ENCODE measurements around the gene TSR3.
"Not testable (repeated sequence)": the region's sequence is repeated elsewhere in the genome, so short reads cannot be mapped to it uniquely, and the experiment has no call there.

TSR3 gene

GRCh38 chr16:1337486-1337885, 14.2 kb downstream of the TSR3 start:
- DNase-seq (ENCODE audit: low read depth in 2 of 2), result no peak

- no peak for DNase-seq (ENCODE audit: low read depth in 2 of 2)
Measured at GRCh38 chr16:1336619-1337018, 15.1 kb downstream of the TSR3 start.

GRCh38 chr16:1335996-1336395, 15.7 kb downstream of the TSR3 start:
- no peak for DNase-seq (ENCODE audit: low read depth in 2 of 2)

GRCh38 chr16:1335211-1335971, 16.3 kb downstream of the TSR3 start:
- no peak for DNase-seq (ENCODE audit: low read depth in 2 of 2)

- no peak for DNase-seq (ENCODE audit: low read depth in 2 of 2)
Measured at GRCh38 chr16:1334739-1335138, 16.9 kb downstream of the TSR3 start.

GRCh38 chr16:1333854-1334700, 17.6 kb downstream of the TSR3 start:
- DNase-seq (ENCODE audit: low read depth in 2 of 2), result no peak

GRCh38 chr16:1333149-1333812, 18.4 kb downstream of the TSR3 start, which contains the start of gene BAIAP3:
Gene BAIAP3 (plus strand): TSS chr16:1333645. CDS start chr16:1338550, 4,905 bp downstream.
- peak; percentile 32 to 49 for DNase-seq (ENCODE audit: low read depth in 2 of 2)

GRCh38 chr16:1332618-1333148, 19.0 kb downstream of the TSR3 start:
- DNase-seq (ENCODE audit: low read depth in 2 of 2), result no peak

- peak in 1 of 2 donors; percentile 29 for DNase-seq (ENCODE audit: low read depth in 2 of 2)
Measured at GRCh38 chr16:1331712-1332617, 19.7 kb downstream of the TSR3 start.

GRCh38 chr16:1330931-1331711, 20.6 kb downstream of the TSR3 start:
- no peak for DNase-seq (ENCODE audit: low read depth in 2 of 2)

GRCh38 chr16:1330260-1330914, 21.3 kb downstream of the TSR3 start:
- DNase-seq (ENCODE audit: low read depth in 2 of 2), result peak in 1 of 2 donors; percentile 30

GRCh38 chr16:1328961-1329360, 22.7 kb downstream of the TSR3 start:
- not testable (repeated sequence) for DNase-seq (ENCODE audit: low read depth in 2 of 2)

GRCh38 chr16:1328136-1328535, 23.5 kb downstream of the TSR3 start:
- DNase-seq (ENCODE audit: low read depth in 2 of 2), result not testable (repeated sequence)

GRCh38 chr16:1327619-1327947, 24.1 kb downstream of the TSR3 start:
- DNase-seq (ENCODE audit: low read depth in 2 of 2), result no peak

- no peak for DNase-seq (ENCODE audit: low read depth in 2 of 2)
Measured at GRCh38 chr16:1326946-1327618, 24.6 kb downstream of the TSR3 start.

GRCh38 chr16:1326391-1326790, 25.3 kb downstream of the TSR3 start:
- no peak for DNase-seq (ENCODE audit: low read depth in 2 of 2)

GRCh38 chr16:1325673-1326371, 25.9 kb downstream of the TSR3 start:
- no peak for DNase-seq (ENCODE audit: low read depth in 2 of 2)

- DNase-seq (ENCODE audit: low read depth in 2 of 2), result no peak
Measured at GRCh38 chr16:1325261-1325660, 26.4 kb downstream of the TSR3 start.

Measured in stimulated activated CD8-positive, alpha-beta memory T cell treated with anti-CD3 and anti-CD28 coated beads, Interleukin-2, amount 100 ng/mL, for 48 hours (primary cell).